GM18502 (cell line): ENCODE results near the gene LIME1.

Experiments used
- ATAC-seq: cut with Tn5 transposase; IDR thresholded peaks from one replicate; pipeline ENCODE4 v1.9.1; 2021; ENCODE audit warnings: mild to moderate bottlenecking; ENCODE audit not compliant: unreplicated experiment, poor library complexity

LIME1 gene

DNA sequence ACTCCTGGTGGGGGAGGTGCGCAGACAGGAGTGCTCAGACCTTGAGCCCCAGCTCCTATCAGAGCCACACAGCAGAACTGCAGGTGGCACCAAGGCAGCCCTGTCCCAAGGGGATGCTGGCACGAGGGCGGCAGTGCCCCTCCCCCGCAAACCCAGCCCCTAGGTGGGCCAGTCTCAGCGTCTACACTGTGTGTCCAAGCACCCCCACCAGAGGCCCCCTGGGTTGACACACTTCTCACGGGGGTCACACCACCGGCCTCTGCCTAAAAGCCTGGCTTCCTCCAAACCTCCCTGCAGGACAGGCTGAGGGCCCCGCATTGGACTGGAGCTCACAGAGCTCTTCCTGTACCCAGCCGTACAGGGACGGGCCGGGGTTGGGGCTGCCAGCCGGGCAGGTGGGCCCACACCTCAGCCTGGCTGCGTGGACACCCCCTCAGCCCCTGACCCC lies 11.2 kb downstream of the LIME1 start:
- ATAC-seq: no peak

DNA sequence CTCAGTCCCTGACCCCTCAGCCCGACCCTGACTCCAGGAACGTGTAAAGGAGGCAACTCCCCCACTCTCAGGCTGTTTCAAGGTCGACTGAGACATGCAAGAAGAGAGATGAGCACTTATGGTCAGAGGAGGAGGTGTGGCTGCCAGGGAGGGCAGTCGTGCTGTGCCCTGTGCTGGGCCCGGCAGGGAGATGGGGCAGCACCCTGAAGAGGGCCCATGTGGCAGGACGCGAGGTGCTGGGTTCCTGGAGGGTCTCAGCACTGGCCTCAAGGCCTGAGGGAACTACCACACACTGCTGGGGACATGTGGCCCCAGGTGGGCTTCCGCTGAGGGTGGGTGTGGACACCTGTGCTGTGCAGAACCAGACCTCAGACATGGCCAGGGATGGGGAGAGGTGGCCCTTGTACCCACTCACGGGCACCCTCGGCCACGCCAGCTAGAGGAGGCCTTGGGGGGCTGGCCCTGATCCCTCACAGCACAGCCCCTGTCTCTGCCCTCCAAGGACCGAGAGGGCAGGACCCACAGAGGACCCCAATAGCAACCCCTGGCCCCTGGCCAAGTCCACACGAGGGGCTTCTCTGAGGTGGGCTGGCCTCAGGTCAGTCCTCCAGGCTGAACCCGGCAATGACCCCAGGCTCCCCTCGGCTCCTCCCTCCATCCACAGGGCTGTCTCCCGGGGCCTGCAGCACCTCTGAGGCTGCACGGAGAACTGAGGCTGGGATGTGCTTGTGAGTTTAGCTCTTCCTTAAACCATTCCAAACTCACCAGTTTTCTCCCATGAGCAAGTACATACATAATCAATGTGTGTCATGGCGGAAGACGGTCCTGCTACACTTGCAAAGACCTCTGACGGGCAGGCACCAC lies 11.8 kb downstream of the LIME1 start:
- no peak for ATAC-seq

DNA sequence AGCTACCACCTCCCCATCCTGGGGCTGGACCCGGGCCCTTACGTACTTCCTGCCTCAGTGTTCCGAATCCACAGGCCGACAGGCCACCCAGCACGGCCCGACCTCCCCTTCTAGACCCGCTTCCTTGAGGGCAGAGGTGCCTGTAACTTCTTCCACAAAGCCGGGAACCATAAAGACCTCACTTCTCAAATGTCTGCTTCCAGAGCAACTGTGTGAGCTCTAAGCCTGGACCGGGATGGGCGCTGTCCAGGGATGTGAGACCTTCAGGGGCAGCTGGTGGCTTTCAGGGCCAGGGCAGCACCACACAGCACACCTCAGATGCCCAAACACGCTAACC lies 12.4 kb downstream of the LIME1 start:
- no peak for ATAC-seq

DNA sequence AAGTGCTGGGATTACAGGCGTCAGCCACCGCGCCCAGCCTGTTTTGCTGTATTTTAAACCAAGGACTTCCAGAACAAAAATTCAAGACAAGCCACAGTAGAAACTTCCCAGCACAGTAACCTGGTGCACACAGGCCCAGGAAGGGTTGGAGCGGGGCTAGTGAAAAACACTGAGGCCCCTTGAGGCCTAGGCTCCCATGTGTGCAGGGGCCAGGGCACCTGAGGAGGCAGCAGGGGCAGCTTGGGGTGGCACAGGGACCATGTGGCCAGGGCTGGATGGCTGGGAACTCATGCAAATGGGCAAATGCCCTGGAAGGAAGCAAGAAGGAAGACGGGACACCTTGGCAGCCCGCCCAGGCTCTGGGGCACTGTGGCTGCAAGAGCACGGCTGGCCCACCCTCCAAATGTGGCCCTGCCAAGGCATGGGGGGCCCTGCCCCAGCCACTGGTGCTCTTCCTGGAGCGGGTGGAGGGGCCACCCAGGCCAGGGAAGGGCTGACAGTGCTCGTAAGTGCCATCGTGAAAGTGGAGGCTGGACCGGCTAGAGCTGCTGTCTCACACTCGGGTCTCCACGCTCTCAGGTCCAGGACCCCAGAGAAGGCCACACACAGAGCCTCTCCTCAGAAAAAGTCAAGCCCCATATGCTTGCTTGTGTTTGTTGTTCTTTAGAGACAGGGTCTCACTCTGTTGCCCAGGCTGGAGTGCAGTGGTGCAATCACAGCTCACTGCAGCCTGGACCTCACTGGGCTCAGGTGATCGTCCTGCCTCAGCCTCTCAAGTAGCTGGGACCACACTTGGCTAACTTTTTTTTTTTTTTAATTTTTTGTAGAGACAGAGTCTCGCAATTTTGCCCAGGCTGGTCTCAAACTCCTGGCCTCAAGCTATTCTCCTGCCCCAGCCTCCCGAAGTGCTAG lies 13.4 kb downstream of the LIME1 start:
- ATAC-seq: no peak

DNA sequence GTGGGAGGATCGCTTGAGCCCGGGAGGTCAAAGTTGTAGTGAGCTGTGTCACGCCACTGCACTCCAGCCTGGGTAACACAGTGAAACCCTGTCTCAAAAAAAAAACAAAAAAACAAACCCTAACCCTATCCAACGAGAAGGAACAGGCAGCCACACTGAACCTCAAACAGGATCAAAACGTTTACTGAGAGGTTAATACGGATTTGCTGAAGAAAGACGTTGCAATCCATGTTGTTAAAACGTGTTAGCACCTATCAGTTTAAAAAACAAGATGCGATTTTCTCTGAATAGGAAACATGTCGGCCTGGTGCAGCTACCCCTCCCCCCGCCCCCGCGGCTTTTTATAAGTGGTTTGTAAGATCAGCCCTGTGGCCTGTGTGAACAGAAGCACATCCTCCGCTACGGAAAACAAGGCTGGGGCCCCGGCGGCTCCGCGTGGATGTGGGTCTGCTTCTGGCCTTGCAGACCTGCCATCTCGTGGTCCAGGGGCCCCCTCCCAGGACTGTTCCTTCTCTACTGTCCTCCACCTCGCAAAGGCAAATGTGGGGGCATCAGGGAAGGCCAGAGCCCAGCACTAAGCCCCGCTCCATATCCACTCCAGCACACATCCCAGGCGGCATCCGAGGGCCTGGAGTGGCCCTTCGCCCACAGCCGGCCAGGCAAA lies 14.5 kb downstream of the LIME1 start:
- ATAC-seq: no peak

DNA sequence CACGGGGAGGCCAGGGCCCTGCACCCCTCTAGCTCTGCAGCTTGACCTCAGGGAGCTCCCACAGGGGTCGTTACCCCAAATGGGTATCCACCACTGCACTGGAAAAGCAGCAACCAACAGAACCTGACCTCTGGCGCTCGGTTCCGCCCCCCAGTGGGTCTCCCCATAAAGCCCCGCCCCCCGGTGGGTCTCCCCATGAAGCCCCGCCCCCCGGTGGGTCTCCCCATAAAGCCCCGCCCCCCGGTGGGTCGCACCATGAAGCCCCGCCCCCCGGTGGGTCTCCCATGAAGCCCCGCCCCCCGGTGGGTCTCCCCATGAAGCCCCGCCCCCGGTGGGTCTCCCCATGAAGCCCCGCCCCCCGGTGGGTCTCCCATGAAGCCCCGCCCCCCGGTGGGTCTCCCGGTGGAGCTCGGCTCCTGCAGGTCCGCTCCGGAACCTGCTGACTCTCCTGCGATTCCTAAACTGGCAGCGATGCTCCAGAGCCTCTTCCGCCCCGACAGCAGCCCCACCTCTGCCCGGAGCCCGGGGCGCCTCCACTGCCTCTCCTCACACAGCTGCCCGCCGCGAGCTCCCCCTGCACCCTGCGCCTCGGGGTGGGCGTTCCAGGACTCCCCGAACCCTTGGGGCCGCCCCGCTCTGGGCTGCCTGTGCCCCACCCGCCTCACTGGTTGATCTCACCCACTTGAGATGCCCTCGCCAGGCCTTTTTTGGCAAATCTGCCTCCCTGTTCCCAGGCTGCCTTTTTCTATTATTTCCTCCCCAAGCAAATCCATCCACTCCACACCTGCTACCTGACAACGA lies 15.2 kb downstream of the LIME1 start:
- no peak for ATAC-seq

DNA sequence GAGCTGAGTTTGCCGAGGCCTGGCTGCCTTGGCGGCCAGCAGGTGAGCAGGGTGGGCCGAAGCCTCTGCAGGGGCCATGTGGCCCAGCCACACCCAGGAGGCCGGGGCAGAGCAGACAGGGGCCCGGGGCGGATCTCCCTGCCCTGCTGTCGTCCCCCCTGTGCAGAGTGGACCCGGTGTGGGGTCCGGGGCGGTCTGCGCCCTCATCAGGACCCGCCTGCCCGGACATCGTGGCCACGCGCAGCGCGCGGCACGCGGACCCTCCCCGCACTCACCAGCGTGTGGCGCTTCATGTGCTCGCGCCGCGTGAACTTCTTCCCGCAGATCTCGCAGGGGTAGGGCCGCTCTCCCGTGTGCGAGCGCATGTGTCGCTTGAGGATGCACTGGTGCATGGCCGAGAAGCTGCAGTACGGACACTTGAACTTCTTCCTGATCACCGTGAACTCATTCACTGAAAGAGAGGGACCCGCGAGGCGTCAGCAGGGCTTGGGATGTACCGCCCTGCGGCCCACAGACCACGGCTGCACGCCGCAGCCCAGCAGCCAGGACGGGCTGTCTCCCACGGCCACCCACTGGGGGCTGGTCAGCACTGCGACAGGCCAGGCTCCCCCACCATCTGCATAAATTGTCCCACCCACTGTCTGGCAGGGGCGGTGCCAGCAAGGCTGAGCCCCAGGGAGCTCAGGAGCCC lies 16.1 kb downstream of the LIME1 start:
- no peak for ATAC-seq

DNA sequence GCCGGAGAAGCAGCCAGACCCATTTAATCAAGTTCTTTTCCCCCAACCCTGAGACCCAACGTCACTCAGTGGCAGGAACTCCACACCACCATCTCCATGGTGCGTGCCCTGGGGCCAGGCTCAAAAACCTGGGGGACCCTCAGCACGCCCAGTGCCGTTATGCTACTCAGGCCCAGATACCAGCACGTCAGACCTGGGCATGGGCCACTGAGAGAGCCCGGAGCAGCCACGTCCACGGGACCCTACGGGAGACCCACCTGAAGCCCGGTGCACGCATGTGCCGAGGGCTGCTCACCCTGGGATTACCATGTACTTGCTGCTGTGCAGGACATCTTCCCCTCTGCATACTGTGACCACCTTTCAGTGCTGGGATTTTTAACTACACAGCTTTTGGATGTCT lies 16.9 kb downstream of the LIME1 start:
- no peak for ATAC-seq

DNA sequence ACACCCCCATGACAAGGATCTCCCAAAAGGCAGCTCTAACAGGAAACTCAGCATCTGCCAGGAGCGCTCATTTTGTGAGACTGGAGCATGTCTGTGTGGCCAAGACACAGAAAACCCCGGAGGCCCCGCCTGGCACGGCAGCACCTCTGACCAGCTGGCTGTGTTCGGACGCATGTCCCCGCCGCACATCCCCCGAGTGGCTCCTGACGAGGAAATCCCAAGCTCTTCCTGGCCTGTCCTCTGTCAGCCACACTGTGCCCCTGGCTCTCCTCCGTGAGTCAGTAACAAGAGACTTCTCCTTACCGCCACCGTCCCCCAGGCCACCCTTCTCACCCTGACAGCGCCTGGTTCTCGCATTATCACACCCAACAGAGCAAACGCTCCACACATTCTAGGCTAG lies 17.5 kb downstream of the LIME1 start:
- ATAC-seq: no peak

DNA sequence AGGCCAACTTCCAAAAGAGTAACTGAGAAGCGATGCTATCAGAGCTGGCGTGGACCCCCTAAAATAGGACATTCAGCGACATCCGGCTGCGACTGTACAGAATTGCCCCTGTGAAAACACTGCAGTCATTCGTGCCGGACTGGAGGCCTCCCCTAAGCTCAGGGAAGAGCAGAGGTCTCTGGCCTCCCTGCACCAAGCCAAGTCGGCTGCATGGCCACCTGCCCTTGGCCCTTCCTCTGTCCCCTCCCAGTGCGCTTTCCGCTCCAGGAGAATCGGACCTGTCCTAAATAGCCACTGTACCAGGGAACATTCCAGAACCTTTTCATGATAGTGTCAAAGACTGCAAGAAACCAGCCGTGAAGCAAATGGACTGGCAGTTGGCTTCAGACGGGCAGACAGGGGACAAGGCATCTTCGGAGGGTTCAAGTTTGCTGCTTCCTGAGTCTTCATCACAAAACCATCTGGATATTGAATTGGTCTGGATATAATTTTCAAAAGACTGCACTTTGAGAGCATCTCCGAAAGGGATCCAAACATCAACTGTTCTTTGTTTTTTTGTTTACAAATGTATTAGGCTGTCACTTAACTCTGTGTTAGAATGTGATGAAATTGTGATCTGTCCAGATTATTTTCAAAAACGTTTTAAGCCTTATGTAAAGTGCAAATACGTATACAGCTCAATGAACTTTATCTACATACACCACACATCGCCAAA lies 19.6 kb downstream of the LIME1 start:
- no peak for ATAC-seq

DNA sequence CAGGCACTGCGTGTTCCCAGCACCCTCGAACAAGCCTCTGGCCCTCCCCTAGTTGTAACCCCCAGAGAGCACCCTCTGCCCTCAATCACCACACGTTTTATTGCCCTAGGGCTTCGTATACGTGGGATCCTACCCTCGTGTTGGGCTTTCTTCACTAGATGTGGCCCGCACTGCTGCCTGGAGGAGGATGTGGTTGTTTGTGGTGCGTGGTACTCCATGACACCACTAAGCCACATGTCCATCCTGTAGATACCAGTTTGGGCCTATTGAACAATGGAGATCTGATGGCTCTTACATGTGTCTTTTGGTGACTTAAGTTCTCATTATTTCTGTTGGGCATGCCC lies 20.2 kb downstream of the LIME1 start:
- no peak for ATAC-seq

DNA sequence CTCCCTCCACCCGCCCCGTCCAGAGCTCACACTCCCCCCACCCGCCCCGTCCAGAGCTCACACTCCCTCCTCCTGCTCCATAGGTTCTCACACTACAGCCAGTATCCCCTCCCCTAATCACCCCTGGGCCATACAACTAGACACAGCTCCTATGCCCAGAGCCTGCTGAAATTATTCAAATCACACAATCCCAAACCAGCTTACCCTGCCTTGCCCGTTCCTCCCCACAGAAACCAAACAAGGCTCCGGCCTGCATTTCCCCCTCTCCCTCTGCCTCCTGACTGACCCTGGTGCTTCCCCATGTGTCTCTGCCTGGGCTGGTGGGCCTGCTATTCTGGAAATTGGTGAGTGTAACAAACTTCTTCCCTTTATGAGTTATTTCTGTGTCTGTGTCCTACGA lies 21.7 kb downstream of the LIME1 start:
- no peak for ATAC-seq

DNA sequence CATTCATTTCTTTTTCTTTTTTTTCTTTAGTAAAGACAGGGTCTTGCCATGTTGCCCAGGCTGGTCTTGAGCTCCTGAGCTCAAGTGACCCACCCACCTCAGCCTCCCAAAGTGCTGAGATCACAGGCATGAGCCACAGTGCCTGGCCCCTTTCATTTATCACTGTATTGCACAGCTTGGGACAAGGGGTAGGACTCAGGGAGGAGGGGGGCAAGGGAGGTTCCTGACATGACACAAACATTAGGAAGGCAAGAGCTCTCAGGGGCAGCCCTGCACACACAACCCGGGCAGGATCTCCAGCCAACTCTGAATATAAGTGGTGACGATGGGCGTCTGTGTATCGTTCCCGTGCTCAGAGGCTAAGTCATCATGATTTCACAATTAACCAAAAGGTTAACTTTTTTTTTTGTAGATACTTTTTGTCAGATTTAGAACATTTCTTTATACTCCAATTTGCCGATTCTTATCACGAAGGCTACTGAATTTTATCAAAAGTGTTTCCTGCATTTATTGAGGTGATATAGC lies 23.0 kb downstream of the LIME1 start:
- no peak for ATAC-seq

DNA sequence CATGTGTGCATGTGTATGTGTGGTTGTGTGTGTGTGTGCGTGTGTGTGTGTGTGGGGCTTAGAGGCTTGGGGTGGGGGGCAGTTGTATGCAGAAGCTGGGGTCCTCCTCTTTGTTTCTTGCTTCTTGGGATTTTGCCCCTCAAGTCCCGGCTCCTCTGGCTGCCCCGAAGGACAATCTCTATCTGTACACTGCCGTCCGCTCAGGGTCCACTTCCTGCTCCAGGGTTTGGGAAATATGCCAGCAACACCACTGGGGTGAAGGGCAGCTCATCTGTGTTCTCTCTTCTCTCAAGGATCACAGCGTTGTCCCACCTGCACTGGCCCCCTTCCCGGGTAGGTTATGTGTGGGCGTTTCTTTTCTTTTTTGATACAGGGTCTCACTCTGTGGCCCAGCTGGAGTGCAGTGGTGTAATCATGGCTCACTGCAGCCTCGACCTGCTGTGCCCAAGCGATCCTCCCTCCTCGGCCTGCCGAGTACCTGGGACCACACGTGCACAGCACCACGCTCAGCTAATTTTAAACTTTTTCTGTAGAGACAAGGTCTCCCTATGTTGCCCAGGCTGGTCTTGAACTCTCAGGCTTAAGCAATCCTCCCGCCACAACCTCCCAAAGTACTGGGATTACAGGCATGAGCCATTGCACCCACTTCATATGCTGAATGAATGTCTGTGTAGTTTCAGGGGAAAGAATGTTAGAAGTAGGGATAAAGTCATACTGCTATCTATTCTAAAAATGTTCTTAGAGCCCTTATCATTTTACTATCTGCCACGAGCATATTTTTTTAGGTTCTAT lies 28.8 kb downstream of the LIME1 start:
- no peak for ATAC-seq

DNA sequence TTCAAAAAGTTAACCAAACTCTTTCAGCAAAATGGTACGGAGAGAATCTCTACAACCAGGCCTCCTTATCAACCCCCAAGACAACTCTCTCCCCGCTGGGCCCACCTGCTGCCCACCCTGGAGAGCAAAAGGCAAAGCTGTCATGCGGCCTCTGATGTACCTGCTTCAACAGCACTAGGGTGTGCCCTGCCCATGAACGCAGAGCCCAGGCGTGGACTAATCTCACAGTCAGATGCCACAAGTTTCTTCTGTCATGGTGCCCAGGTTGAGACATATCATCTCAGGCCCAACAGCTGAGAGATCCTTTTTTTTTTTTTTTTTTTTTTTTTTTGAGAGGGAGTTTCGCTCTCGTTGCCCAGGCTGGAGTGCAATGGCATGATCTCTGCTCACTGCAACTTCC lies 29.4 kb downstream of the LIME1 start:
- no peak for ATAC-seq

DNA sequence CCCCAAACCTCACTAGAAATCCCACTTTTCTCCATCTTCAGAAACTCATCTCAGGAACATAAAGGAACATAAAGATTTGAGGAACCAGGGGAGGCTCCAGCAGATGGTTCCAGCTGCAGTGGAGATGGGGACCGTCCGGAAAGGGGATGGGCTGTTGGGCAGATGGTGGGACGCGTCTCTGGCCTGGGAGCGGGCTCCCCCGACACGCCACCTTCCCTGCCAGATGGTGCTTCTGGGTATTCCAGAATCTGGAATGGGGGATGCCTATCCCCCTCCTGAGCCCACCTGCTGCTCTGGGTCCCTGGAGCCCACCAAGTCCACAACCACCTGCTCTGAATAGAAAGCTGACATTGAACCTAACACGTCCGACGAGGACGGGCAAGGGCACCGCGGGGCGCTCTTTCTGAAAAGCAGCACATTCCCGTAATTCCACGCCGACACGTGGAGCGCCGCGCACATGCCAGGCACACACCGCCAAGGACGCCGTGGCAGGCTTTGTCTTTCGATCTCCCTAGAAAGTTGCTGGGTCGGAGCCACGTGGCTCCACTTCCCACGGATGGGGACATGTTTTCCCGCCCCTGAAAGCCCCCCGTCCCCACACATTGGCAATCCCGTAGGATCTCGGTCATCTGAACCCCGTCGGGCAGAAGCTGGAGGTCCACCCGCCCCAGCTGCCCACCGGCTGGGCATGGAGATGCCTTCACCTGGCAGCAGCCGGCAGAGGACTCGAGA lies 30.4 kb downstream of the LIME1 start:
- no peak for ATAC-seq

DNA sequence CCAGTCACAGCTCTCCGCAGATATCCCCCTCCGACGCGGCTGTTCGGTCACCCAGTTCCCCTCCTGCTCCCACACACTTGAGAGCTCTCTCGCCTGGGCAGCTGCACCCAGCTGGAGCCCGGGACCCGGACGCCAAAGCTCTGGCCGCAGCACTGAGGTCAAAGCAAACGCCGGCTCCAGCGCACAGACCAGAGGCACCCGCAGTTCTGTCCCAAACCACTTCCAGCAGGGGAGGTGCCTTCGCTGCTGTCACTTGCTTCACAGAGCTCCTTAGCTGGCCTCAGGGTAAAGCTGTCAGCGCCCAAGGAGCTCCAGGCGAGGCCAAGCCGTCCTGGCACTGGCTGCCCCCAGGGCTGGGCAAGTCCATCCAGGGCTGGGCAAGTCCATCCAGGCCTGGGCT lies 31.0 kb downstream of the LIME1 start:
- no peak for ATAC-seq
